ENCODE measurements around the gene USP54. TPM values are rescaled to one million over a fixed set of nuclear protein-coding genes. Genes with fewer than 3 reads are reported as not detected.

The USP54 gene
- total RNA-seq, 1 experiment from 2014 or later: 37.9 TPM

GRCh38 chr10:73494213-73494612 is 96.9 kb downstream of the USP54 start:
- H3K27ac ChIP-seq (ENCODE audit: insufficient read length, low read depth, low read length): no peak overlapping the region
- no peak overlapping the region for H3K14ac ChIP-seq (ENCODE audit: insufficient read depth, low read length)
- whole genome bisulfite sequencing (ENCODE audit: extremely low coverage, insufficient read length, low lambda C conversion rate): no CpG with 5 or more reads among the region's 15 CpGs
- Mint-ChIP-seq H3K4me1 (peaks cover 16 to 17% of the 10 kb centered on the region in 2 experiments), H3K9me3 (no peaks in the 10 kb centered on the region; a peak in 1 of 5 replicates), H3K36me3 (ENCODE audit: insufficient read depth in 1 of 3, low read depth in 3 of 3) (peaks cover 3 to 13% (median 9%) of the 10 kb centered on the region in 3 experiments; a peak in 6 of 7 replicates), H3K27me3 (ENCODE audit: low read depth) (no peaks in the 10 kb centered on the region), H3K4me3 (peak overlapping the region; percentile 59 to 68; a peak in 4 of 5 replicates), H3K27ac (no peak overlapping the region; a peak in 1 of 7 replicates)
- no peak overlapping the region for H4K5ac ChIP-seq (ENCODE audit: insufficient read length, low read depth, low read length)
- no peak for TF ChIP-seq CTCF (conservative IDR thresholded peaks at IDR 0.05)
- H3T11ph ChIP-seq (ENCODE audit: low read length): no peak overlapping the region
- H2BK20ac ChIP-seq (ENCODE audit: low read depth, low read length, poor library complexity, severe bottlenecking): no peak overlapping the region
- no peak overlapping the region for H2AK5ac ChIP-seq (ENCODE audit: insufficient read length, low read length)
- H4K8ac ChIP-seq (replicated peaks; ENCODE audit: insufficient read length, low read depth, low read length): no peak overlapping the region
- H3K4me1 ChIP-seq (ENCODE audit: insufficient read depth, low read length): no peaks in the 10 kb centered on the region; the same call in 1 of the 2 replicates
- H3K79me2 ChIP-seq (ENCODE audit: insufficient read depth, low read length): peaks cover 10% of the 10 kb centered on the region; the same call in 1 of the 2 replicates
- no peak overlapping the region for H3K18ac ChIP-seq (ENCODE audit: insufficient read length, low read depth, low read length)
- no peak for DNase-seq
- no peak overlapping the region for H3K23ac ChIP-seq (ENCODE audit: insufficient read length, low read depth, low read length)
- H2BK5ac ChIP-seq (ENCODE audit: insufficient read length, low read length): no peak overlapping the region
- no peak overlapping the region for H3K9ac ChIP-seq (ENCODE audit: extremely low read depth, insufficient read length, low read length)
- no peak overlapping the region for H4K91ac ChIP-seq (ENCODE audit: insufficient read length, low read depth, low read length)
- peak overlapping the region; percentile 9 for H3K4me2 ChIP-seq (ENCODE audit: insufficient read depth, insufficient read length, low read length)
- peaks cover 5% of the 10 kb centered on the region for H3K79me1 ChIP-seq (ENCODE audit: insufficient read depth, low read depth, low read length, poor library complexity, severe bottlenecking)
- no peak overlapping the region for H2AFZ ChIP-seq (ENCODE audit: low read length)
- H3K27me3 ChIP-seq (ENCODE audit: insufficient read depth, low read length): no peaks in the 10 kb centered on the region
- no peak overlapping the region for H2BK12ac ChIP-seq (ENCODE audit: insufficient read length, low read depth, low read length)
- no peaks in the 10 kb centered on the region for H3K9me3 ChIP-seq (ENCODE audit: control insufficient read depth, low read depth, low read length)
- H2BK15ac ChIP-seq (ENCODE audit: low read depth, low read length): no peak overlapping the region
- H3K23me2 ChIP-seq (ENCODE audit: insufficient read length, low read depth, low read length, poor library complexity, severe bottlenecking): no peaks in the 10 kb centered on the region
- H3K56ac ChIP-seq (ENCODE audit: insufficient read length, low read depth, low read length): no peak overlapping the region
- no peak overlapping the region for H3K4ac ChIP-seq (ENCODE audit: low read depth, low read length)
- H2BK120ac ChIP-seq (ENCODE audit: low read depth, low read length, poor library complexity, severe bottlenecking): no peak overlapping the region
- no peaks in the 10 kb centered on the region for H4K20me1 ChIP-seq (ENCODE audit: control insufficient read depth, insufficient read depth, insufficient read length)

All from H9 (cell line).